ENCODE data around the gene CDH13. TPM values are rescaled to one million over a fixed set of nuclear protein-coding genes. Genes with fewer than 3 reads are reported as not detected.

CDH13 gene
- total RNA-seq, 2 experiments from 2014 or later = not detected

GRCh38 chr16:82852388-82853008, 225.7 kb downstream of the CDH13 start:
- CTCF ChIA-PET (ENCODE audit: unreplicated experiment) = no interaction called here
- POLR2A ChIA-PET = no interaction called here
- H3K9me2 ChIP-seq (ENCODE audit: insufficient read depth, low read length) = no peaks in the 10 kb centered on the region
- no peak for DNase-seq (ENCODE audit: low spot score)
- no peaks in the 10 kb centered on the region for H3K9me3 ChIP-seq (ENCODE audit: low read length)
- H4K20me1 ChIP-seq (ENCODE audit: insufficient read depth, low read length) = no peaks in the 10 kb centered on the region
- H3K4me2 ChIP-seq (ENCODE audit: low read length) = no peak overlapping the region
- no peaks in the 10 kb centered on the region for H3K4me1 ChIP-seq (ENCODE audit: insufficient read depth, low read length, poor library complexity, severe bottlenecking)
- intact Hi-C loops (cut with micrococcal nuclease; ENCODE audit: unreplicated experiment) = no loop called here
- H3K79me2 ChIP-seq (ENCODE audit: insufficient read depth, low read depth, low read length) = no peaks in the 10 kb centered on the region
- no peak overlapping the region for H2AFZ ChIP-seq (ENCODE audit: low read length)
- no peak overlapping the region for H3K27ac ChIP-seq (ENCODE audit: low read depth, low read length, poor library complexity, severe bottlenecking)
- no peak overlapping the region for H3K4me3 ChIP-seq (ENCODE audit: low read depth, low read length, poor library complexity, severe bottlenecking)
- TF ChIP-seq, protein P1, sequence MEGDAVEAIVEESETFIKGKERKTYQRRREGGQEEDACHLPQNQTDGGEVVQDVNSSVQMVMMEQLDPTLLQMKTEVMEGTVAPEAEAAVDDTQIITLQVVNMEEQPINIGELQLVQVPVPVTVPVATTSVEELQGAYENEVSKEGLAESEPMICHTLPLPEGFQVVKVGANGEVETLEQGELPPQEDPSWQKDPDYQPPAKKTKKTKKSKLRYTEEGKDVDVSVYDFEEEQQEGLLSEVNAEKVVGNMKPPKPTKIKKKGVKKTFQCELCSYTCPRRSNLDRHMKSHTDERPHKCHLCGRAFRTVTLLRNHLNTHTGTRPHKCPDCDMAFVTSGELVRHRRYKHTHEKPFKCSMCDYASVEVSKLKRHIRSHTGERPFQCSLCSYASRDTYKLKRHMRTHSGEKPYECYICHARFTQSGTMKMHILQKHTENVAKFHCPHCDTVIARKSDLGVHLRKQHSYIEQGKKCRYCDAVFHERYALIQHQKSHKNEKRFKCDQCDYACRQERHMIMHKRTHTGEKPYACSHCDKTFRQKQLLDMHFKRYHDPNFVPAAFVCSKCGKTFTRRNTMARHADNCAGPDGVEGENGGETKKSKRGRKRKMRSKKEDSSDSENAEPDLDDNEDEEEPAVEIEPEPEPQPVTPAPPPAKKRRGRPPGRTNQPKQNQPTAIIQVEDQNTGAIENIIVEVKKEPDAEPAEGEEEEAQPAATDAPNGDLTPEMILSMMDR (conservative IDR thresholded peaks at IDR 0.05; ENCODE audit: low read length) = no peak
- no peak for TF ChIP-seq EZH2phosphoT487 (IDR thresholded peaks at IDR 0.05; ENCODE audit: borderline replicate concordance, low read depth, low read length)
- H3K36me3 ChIP-seq (ENCODE audit: insufficient read depth, low read length) = no peaks in the 10 kb centered on the region
- no TSS peak for BruUV-seq (replicated peaks)

DNA sequence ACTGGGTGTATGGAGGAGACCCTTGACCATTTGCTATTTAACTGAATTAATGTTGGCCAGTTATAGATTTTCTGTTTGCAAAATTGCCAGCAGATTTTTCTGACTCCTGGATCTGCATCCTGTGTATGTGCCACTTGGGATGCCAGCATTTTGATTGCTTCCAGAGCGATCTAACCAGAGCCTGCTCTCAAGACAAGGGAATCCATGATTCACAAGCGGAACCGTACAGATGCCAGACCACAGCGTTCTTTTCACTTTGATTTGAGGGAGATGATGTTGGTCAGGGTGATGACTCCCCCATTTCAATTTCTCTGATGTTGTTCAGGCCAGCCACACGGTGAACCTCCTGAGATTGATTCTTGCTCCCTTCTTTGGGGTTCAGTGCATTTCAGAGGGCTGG, 228.7 kb downstream of the CDH13 start:
- Histone ChIP-seq H3K4me1 (ENCODE audit: insufficient read depth, low read length, poor library complexity, severe bottlenecking) (no peaks in the 10 kb centered on the region), H3K9me3 (ENCODE audit: low read length) (no peaks in the 10 kb centered on the region), H3K36me3 (ENCODE audit: insufficient read depth, low read length) (no peaks in the 10 kb centered on the region), H3K4me2 (ENCODE audit: low read length) (no peak overlapping the region), H3K79me2 (ENCODE audit: insufficient read depth, low read depth, low read length) (no peaks in the 10 kb centered on the region), H4K20me1 (ENCODE audit: insufficient read depth, low read length) (no peaks in the 10 kb centered on the region), H3K4me3 (ENCODE audit: low read depth, low read length, poor library complexity, severe bottlenecking) (no peak overlapping the region), H2AFZ (ENCODE audit: low read length) (no peak overlapping the region), H3K27ac (ENCODE audit: low read depth, low read length, poor library complexity, severe bottlenecking) (no peak overlapping the region), H3K9me2 (ENCODE audit: insufficient read depth, low read length) (no peaks in the 10 kb centered on the region)
- DNase-seq (ENCODE audit: low spot score) = no peak
- ChIA-PET POLR2A (interaction anchor here (0.7 kb wide), 1 partner anchor 109 kb away, joined by 5 read pairs; no protein-coding TSS in a partner anchor), CTCF (ENCODE audit: unreplicated experiment) (no interaction called here)
- intact Hi-C loops (cut with micrococcal nuclease; ENCODE audit: unreplicated experiment) = no loop called here
- BruUV-seq (replicated peaks) = no TSS peak
- TF ChIP-seq, protein P1 (conservative IDR thresholded peaks at IDR 0.05; ENCODE audit: low read length) = no peak
- TF ChIP-seq EZH2phosphoT487 (IDR thresholded peaks at IDR 0.05; ENCODE audit: borderline replicate concordance, low read depth, low read length) = no peak

DNA sequence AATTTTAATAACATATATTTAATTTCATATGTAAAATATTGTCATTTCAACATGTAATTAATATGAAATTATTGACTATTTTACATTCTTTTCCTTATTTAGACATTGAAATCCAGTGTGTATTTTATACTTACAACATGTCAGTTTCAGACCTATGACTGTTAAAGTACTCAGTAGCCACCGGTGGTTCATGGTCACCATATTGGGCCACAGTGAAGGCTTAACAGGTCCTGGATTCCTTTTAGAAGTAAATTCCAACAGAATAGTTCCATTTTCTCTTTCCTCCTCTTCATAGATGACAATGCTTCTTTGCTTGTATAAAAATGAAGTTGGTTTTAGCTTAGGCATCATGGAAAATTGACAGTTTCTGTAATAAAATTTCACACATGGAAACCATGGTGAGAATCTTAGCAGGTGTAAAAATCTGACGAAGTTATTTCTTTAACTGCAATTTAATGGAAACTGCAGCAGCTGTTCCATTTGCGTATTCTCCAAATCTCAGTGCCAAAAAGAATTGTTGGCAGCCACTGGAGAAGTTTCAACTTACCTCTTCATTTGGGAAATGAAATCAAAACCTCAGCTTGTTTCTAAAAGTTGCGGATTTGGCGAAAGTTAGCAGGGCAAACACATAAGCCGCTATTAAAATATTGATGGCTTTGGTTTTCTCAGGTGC, 231.1 kb downstream of the CDH13 start:
- BruUV-seq (replicated peaks) = no TSS peak
- DNase-seq (ENCODE audit: low spot score) = no peak
- Histone ChIP-seq H2AFZ (ENCODE audit: low read length) (no peak overlapping the region), H3K4me2 (ENCODE audit: low read length) (no peak overlapping the region), H4K20me1 (ENCODE audit: insufficient read depth, low read length) (no peaks in the 10 kb centered on the region), H3K27ac (ENCODE audit: low read depth, low read length, poor library complexity, severe bottlenecking) (no peak overlapping the region), H3K4me1 (ENCODE audit: insufficient read depth, low read length, poor library complexity, severe bottlenecking) (no peaks in the 10 kb centered on the region), H3K9me3 (ENCODE audit: low read length) (no peaks in the 10 kb centered on the region), H3K4me3 (ENCODE audit: low read depth, low read length, poor library complexity, severe bottlenecking) (no peak overlapping the region), H3K79me2 (ENCODE audit: insufficient read depth, low read depth, low read length) (no peaks in the 10 kb centered on the region), H3K36me3 (ENCODE audit: insufficient read depth, low read length) (no peaks in the 10 kb centered on the region), H3K9me2 (ENCODE audit: insufficient read depth, low read length) (no peaks in the 10 kb centered on the region)
- ChIA-PET CTCF (ENCODE audit: unreplicated experiment) (no interaction called here), POLR2A (no interaction called here)
- TF ChIP-seq EZH2phosphoT487 (IDR thresholded peaks at IDR 0.05; ENCODE audit: borderline replicate concordance, low read depth, low read length) = no peak
- TF ChIP-seq, protein P1 (conservative IDR thresholded peaks at IDR 0.05; ENCODE audit: low read length) = no peak
- intact Hi-C loops (cut with micrococcal nuclease; ENCODE audit: unreplicated experiment) = no loop called here

Measured in OCI-LY7 (cell line).